Measurements from ENCODE around the gene KCNIP4. TPM values are rescaled to one million over a fixed set of nuclear protein-coding genes. Genes with fewer than 3 reads are reported as not detected.

The KCNIP4 gene
- total RNA-seq, 1 experiment from 2014 or later: not detected

DNA sequence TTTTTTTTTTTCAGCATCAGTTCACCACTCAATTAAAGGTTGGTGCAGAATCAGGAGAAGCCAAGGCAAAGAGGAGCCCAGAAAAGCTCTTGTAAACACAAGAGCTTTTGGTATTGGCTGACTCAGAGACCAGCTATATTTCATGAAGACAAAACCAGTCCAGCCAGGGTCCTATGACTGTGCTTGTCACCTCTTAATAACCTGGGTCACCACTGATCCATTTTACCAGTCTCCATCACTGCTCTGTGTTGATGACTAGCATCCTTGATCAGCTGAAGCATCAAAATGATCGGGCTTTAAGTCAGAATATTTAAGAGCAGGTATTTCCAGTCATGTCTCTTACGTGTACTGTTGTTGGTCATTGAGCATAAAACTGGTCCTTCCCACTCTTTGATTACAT, 1010.4 kb downstream of the KCNIP4 start:
- Histone ChIP-seq H3K27me3 (ENCODE audit: insufficient read depth, low read depth) (no peaks in the 10 kb centered on the region), H3K4me2 (no peak overlapping the region), H3F3A (ENCODE audit: insufficient read depth, low read depth) (no peaks in the 10 kb centered on the region), H3K4me3 (no peak overlapping the region), H3K4me1 (replicated peaks; ENCODE audit: insufficient read depth) (no peaks in the 10 kb centered on the region), H2AFZ (no peak overlapping the region), H3K36me3 (ENCODE audit: low read depth) (no peaks in the 10 kb centered on the region), H4K20me1 (ENCODE audit: insufficient read depth) (no peaks in the 10 kb centered on the region), H3K9me3 (ENCODE audit: insufficient read depth, low read depth) (no peaks in the 10 kb centered on the region), H3K79me2 (ENCODE audit: low read depth) (no peaks in the 10 kb centered on the region), H3K27ac (no peak overlapping the region), H3K9me2 (ENCODE audit: insufficient read depth) (no peaks in the 10 kb centered on the region)
- no TSS peak for BruUV-seq (replicated peaks)
- intact Hi-C loops (cut with micrococcal nuclease; ENCODE audit: unreplicated experiment): no loop called here
- DNase-seq: no peak
- ChIA-PET POLR2A (ENCODE audit: unreplicated experiment) (interaction anchor here (0.8 kb wide), 1 partner anchor 210 kb away, joined by 18 read pairs; no protein-coding TSS in a partner anchor), CTCF (no interaction called here)
- no peak for TF ChIP-seq EZH2 (IDR thresholded peaks at IDR 0.05; ENCODE audit: low read depth)
- TF ChIP-seq, protein P1, sequence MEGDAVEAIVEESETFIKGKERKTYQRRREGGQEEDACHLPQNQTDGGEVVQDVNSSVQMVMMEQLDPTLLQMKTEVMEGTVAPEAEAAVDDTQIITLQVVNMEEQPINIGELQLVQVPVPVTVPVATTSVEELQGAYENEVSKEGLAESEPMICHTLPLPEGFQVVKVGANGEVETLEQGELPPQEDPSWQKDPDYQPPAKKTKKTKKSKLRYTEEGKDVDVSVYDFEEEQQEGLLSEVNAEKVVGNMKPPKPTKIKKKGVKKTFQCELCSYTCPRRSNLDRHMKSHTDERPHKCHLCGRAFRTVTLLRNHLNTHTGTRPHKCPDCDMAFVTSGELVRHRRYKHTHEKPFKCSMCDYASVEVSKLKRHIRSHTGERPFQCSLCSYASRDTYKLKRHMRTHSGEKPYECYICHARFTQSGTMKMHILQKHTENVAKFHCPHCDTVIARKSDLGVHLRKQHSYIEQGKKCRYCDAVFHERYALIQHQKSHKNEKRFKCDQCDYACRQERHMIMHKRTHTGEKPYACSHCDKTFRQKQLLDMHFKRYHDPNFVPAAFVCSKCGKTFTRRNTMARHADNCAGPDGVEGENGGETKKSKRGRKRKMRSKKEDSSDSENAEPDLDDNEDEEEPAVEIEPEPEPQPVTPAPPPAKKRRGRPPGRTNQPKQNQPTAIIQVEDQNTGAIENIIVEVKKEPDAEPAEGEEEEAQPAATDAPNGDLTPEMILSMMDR (conservative IDR thresholded peaks at IDR 0.05): no peak

DNA sequence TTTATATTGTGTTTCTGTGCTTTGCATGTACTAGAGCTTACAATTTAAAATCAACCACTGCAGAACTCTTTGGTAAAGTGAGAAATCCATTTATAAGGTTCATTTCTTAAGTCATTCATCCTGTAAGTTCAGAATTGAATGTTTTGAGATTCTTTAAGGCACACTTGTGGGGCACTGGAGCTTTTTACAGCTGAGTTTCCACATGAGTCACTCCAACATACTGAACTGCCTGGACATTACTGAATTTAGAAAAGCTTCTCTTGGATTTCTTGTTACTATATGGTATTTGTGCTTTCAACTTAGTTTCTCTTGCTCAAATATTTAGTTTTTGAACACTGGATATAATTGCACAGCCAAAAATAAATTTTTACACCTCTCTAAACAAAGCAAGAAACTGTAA, 1022.0 kb downstream of the KCNIP4 start:
- Histone ChIP-seq H3K9me2 (ENCODE audit: insufficient read depth) (no peaks in the 10 kb centered on the region), H3K4me2 (no peak overlapping the region), H3K4me3 (no peak overlapping the region), H3K36me3 (ENCODE audit: low read depth) (no peaks in the 10 kb centered on the region), H3F3A (ENCODE audit: insufficient read depth, low read depth) (no peaks in the 10 kb centered on the region), H3K27me3 (ENCODE audit: insufficient read depth, low read depth) (no peaks in the 10 kb centered on the region), H3K9me3 (ENCODE audit: insufficient read depth, low read depth) (no peaks in the 10 kb centered on the region), H4K20me1 (ENCODE audit: insufficient read depth) (no peaks in the 10 kb centered on the region), H3K79me2 (ENCODE audit: low read depth) (no peaks in the 10 kb centered on the region), H3K4me1 (replicated peaks; ENCODE audit: insufficient read depth) (no peaks in the 10 kb centered on the region), H3K27ac (no peak overlapping the region), H2AFZ (no peak overlapping the region)
- BruUV-seq (replicated peaks): no TSS peak
- DNase-seq: no peak
- ChIA-PET CTCF (no interaction called here), POLR2A (ENCODE audit: unreplicated experiment) (no interaction called here)
- no peak for TF ChIP-seq EZH2 (IDR thresholded peaks at IDR 0.05; ENCODE audit: low read depth)
- TF ChIP-seq, protein P1 (conservative IDR thresholded peaks at IDR 0.05): no peak
- intact Hi-C loops (cut with micrococcal nuclease; ENCODE audit: unreplicated experiment): no loop called here

DNA sequence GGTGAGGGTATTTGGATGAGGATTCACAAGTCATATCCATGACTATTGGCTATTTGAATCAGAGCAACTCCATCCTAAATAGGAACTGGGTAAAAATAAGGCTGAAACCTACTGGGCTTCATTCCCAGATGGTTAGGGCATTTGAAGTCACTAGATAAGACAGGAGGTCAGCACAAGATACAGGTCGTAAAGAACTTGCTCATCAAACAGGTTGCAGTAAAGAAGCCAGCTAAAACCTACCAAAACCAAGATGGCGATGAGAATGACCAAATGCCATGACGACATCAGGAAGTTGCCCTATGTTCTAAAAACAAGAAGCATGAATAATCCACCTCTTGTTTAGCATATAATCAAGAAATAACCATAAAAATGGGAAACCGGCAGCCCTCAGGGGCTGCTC, 1023.4 kb downstream of the KCNIP4 start:
- Histone ChIP-seq H3K79me2 (ENCODE audit: low read depth) (no peaks in the 10 kb centered on the region), H3K9me2 (ENCODE audit: insufficient read depth) (no peaks in the 10 kb centered on the region), H3F3A (ENCODE audit: insufficient read depth, low read depth) (no peaks in the 10 kb centered on the region), H4K20me1 (ENCODE audit: insufficient read depth) (no peaks in the 10 kb centered on the region), H3K4me1 (replicated peaks; ENCODE audit: insufficient read depth) (no peaks in the 10 kb centered on the region), H3K9me3 (ENCODE audit: insufficient read depth, low read depth) (no peaks in the 10 kb centered on the region), H3K27ac (no peak overlapping the region), H3K27me3 (ENCODE audit: insufficient read depth, low read depth) (no peaks in the 10 kb centered on the region), H3K4me3 (no peak overlapping the region), H3K4me2 (no peak overlapping the region), H3K36me3 (ENCODE audit: low read depth) (no peaks in the 10 kb centered on the region), H2AFZ (no peak overlapping the region)
- intact Hi-C loops (cut with micrococcal nuclease; ENCODE audit: unreplicated experiment): no loop called here
- POLR2A ChIA-PET (ENCODE audit: unreplicated experiment): no interaction called here
- no peak for TF ChIP-seq EZH2 (IDR thresholded peaks at IDR 0.05; ENCODE audit: low read depth)
- TF ChIP-seq, protein P1 (conservative IDR thresholded peaks at IDR 0.05): no peak
- no peak for DNase-seq
- BruUV-seq (replicated peaks): no TSS peak
- CTCF ChIA-PET: no interaction called here
